Fibroblast of lung (primary cell): ENCODE measurements around the gene BANF2. TPM values are rescaled to one million over a fixed set of nuclear protein-coding genes. Genes with fewer than 3 reads are reported as not detected.
"Not testable (repeated sequence)": the region's sequence is repeated elsewhere in the genome, so short reads cannot be mapped to it uniquely, and the experiment has no call there.

ENCODE experiments used
- DNase-seq, 2 donors: peaks; one replicate each; pipeline versions ENCODE4 v3.0.0 to v3.0.0-alpha.2; 2010; ENCODE audit warnings: low read depth in 2 of 2
- H2AFZ ChIP-seq: 2 replicates; pipeline ENCODE4 v1.5.1; 2012; ENCODE audit warnings: low read length, control low read depth, inconsistent platforms
- H3K27ac ChIP-seq: 2 replicates; pipeline ENCODE4 v1.5.1; 2011; ENCODE audit warnings: low read length, control low read depth; ENCODE audit not compliant: insufficient read depth
- H3K27me3 ChIP-seq: 2 replicates; pipeline ENCODE4 v1.5.1; 2011; ENCODE audit warnings: mild to moderate bottlenecking, low read length; ENCODE audit not compliant: control insufficient read depth, insufficient read depth
- H3K36me3 ChIP-seq: 2 replicates; pipeline ENCODE4 v1.5.1; 2011; ENCODE audit warnings: low read length; ENCODE audit not compliant: control insufficient read depth, insufficient read depth
- H3K4me1 ChIP-seq: 2 replicates; pipeline ENCODE4 v1.5.1; 2011; ENCODE audit warnings: low read length; ENCODE audit not compliant: control insufficient read depth, insufficient read depth; ENCODE audit errors: extremely low read depth
- H3K4me2 ChIP-seq: 2 replicates; pipeline ENCODE4 v1.5.1; 2011; ENCODE audit warnings: low read length, control low read depth; ENCODE audit not compliant: insufficient read depth; ENCODE audit errors: extremely low read depth
- H3K4me3 ChIP-seq, 4 experiments: fragments of 200-600 bp in 1 of 4; sonication (generic) in 1 of 4; replicated peaks in 1 of 4; 2 replicates each; pipeline ENCODE4 v1.5.1; 2011 to 2016; ENCODE audit warnings: low read length in 4 of 4, low read depth in 3 of 4, mild to moderate bottlenecking in 3 of 4, control low read depth in 2 of 4, inconsistent platforms in 1 of 4, mixed read lengths in 1 of 4; ENCODE audit not compliant: insufficient read depth in 1 of 4; ENCODE audit errors: control extremely low read depth in 1 of 4
- H3K79me2 ChIP-seq: 2 replicates; pipeline ENCODE4 v1.5.1; 2012; ENCODE audit warnings: mild to moderate bottlenecking, low read length, inconsistent platforms; ENCODE audit not compliant: control insufficient read depth, insufficient read depth
- H3K9ac ChIP-seq: 2 replicates; pipeline ENCODE4 v1.5.1; 2011; ENCODE audit warnings: mild to moderate bottlenecking, low read length, control low read depth; ENCODE audit not compliant: insufficient read depth
- H3K9me3 ChIP-seq: 2 replicates; pipeline ENCODE4 v1.5.1; 2012; ENCODE audit warnings: low read depth, low read length; ENCODE audit not compliant: control insufficient read depth, insufficient read depth
- H4K20me1 ChIP-seq: 2 replicates; pipeline ENCODE4 v1.5.1; 2011; ENCODE audit warnings: low read length; ENCODE audit not compliant: control insufficient read depth, insufficient read depth; ENCODE audit errors: extremely low read depth
- EZH2 ChIP-seq: IDR thresholded peaks from 2 replicates; pipeline ENCODE4 v1.5.1; 2012; ENCODE audit warnings: low read length, control low read depth, mild to moderate bottlenecking; ENCODE audit errors: missing control alignments
- polyA plus RNA-seq, 2 donors: library from polyadenylated mRNA; depleted of rRNA in 1 of 2; stranded (reverse) in 1 of 2; unstranded in 1 of 2; fragments of >200 nt; gene quantifications; 2 replicates each; pipeline ENCODE4 v1.2.1, GENCODE V29; 2011 to 2012; ENCODE audit warnings: missing spikeins in 1 of 2
- total RNA-seq: library from RNA; depleted of rRNA; stranded (reverse); fragments of >200 nt; gene quantifications from 2 replicates; pipeline ENCODE4 v1.2.1, GENCODE V29; 2014
- TF ChIP-seq, protein P1 (sequence below), 2 donors: IDR thresholded peaks in 1 of 2; conservative IDR thresholded peaks in 1 of 2; 1 replicate in 1 of 2; 2 replicates in 1 of 2; pipeline ENCODE4 v1.5.1; 2011 to 2012; ENCODE audit warnings: low read length in 2 of 2, control low read depth in 1 of 2, inconsistent platforms in 1 of 2, low read depth in 1 of 2, mild to moderate bottlenecking in 1 of 2

BANF2 gene
- total and polyA plus RNA-seq, 2 donors (not counting 1 experiment from before 2014, with no cell fraction given) = not detected

DNA sequence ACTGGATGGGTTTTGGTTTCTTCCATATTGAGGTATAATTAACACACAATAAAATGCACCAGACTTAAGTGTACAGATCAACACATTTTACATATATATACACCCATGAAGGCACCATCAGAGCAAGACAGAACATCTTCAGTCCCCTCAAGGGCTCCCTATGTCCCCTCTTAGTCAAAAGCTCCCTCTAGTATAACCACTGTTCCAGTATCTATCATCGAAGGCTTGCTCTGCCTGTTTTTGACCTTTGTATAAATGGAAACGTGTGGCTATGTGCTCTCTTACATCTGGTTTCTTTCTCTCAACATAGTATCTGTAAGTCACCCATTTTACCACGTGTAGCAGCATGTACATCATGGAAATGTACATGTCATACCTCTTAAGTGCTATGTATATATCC, 66.5 kb downstream of the BANF2 start:
- Histone ChIP-seq H3K9ac (no peak overlapping the region), H2AFZ (no peak overlapping the region), H3K79me2 (no peaks in the 10 kb centered on the region), H3K9me3 (no peaks in the 10 kb centered on the region), H3K27ac (no peak overlapping the region), H4K20me1 (no peaks in the 10 kb centered on the region), H3K4me1 (no peaks in the 10 kb centered on the region), H3K4me2 (no peak overlapping the region), H3K36me3 (no peaks in the 10 kb centered on the region), H3K4me3 (no peak overlapping the region), H3K27me3 (no peaks in the 10 kb centered on the region)
- DNase-seq = no peak
- TF ChIP-seq, protein P1, sequence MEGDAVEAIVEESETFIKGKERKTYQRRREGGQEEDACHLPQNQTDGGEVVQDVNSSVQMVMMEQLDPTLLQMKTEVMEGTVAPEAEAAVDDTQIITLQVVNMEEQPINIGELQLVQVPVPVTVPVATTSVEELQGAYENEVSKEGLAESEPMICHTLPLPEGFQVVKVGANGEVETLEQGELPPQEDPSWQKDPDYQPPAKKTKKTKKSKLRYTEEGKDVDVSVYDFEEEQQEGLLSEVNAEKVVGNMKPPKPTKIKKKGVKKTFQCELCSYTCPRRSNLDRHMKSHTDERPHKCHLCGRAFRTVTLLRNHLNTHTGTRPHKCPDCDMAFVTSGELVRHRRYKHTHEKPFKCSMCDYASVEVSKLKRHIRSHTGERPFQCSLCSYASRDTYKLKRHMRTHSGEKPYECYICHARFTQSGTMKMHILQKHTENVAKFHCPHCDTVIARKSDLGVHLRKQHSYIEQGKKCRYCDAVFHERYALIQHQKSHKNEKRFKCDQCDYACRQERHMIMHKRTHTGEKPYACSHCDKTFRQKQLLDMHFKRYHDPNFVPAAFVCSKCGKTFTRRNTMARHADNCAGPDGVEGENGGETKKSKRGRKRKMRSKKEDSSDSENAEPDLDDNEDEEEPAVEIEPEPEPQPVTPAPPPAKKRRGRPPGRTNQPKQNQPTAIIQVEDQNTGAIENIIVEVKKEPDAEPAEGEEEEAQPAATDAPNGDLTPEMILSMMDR (conservative IDR thresholded peaks at IDR 0.05 in 1 of 2, IDR thresholded peaks at IDR 0.05 in 1 of 2; ENCODE audit: low read depth in 1 of 2, low read length in 2 of 2) = no peak

DNA sequence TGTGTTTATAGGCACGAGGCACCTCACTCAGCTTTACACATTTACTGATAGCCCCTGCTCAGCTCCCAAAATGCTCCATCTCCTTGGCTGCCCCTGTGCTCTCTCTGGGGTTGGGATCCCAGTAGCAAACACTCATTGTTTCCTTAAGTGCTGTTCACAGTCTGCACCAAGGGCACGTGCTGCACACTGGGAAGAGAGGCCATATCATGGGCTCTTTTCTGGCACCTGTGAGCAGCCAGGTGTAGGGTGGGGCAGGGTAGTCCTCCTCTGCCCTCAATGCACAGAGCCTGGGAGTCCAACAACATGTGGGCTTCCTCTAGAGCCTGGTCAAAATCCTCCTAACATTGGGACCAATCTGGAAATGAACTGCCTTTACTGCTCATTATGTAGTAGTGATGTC, 67.9 kb downstream of the BANF2 start:
- H3K4me1 ChIP-seq = no peaks in the 10 kb centered on the region
- no peak overlapping the region for H3K27ac ChIP-seq
- no peak overlapping the region for H3K9ac ChIP-seq
- no peaks in the 10 kb centered on the region for H4K20me1 ChIP-seq
- H2AFZ ChIP-seq = no peak overlapping the region
- no peak for TF ChIP-seq EZH2
- TF ChIP-seq, protein P1 (conservative IDR thresholded peaks at IDR 0.05 in 1 of 2, IDR thresholded peaks at IDR 0.05 in 1 of 2; ENCODE audit: low read depth in 1 of 2, low read length in 2 of 2) = no peak
- H3K27me3 ChIP-seq = no peaks in the 10 kb centered on the region
- H3K4me2 ChIP-seq = no peak overlapping the region
- no peak for DNase-seq
- no peaks in the 10 kb centered on the region for H3K36me3 ChIP-seq
- H3K79me2 ChIP-seq = no peaks in the 10 kb centered on the region
- H3K9me3 ChIP-seq = no peaks in the 10 kb centered on the region
- H3K4me3 ChIP-seq = no peak overlapping the region

DNA sequence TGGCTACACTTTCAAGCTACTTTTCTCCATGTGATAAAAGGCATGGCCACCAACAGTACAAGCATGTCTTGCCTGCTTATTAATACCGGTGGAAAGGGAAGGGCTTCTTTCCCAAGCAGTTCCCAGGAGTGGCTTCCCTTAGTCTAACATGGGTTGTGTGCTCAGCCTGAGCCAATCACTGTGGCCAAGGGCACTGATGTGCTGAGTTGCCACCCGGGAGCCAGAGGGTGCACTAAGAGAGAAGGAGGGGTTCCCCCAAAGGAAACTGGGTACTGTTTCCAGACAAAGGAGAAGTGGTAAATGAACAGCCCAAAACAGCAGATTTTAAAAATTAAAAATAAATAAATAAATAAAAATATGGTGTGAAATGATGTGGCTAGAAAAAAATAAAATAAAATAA, 68.5 kb downstream of the BANF2 start:
- no peak overlapping the region for H3K9ac ChIP-seq
- no peaks in the 10 kb centered on the region for H3K27me3 ChIP-seq
- no peaks in the 10 kb centered on the region for H3K79me2 ChIP-seq
- no peaks in the 10 kb centered on the region for H3K9me3 ChIP-seq
- no peak overlapping the region for H3K27ac ChIP-seq
- DNase-seq = no peak
- H2AFZ ChIP-seq = no peak overlapping the region
- H3K36me3 ChIP-seq = no peaks in the 10 kb centered on the region
- H4K20me1 ChIP-seq = no peaks in the 10 kb centered on the region
- no peak overlapping the region for H3K4me3 ChIP-seq
- TF ChIP-seq EZH2 = no peak
- TF ChIP-seq, protein P1 (conservative IDR thresholded peaks at IDR 0.05 in 1 of 2, IDR thresholded peaks at IDR 0.05 in 1 of 2; ENCODE audit: low read depth in 1 of 2, low read length in 2 of 2) = no peak
- no peaks in the 10 kb centered on the region for H3K4me1 ChIP-seq
- H3K4me2 ChIP-seq = no peak overlapping the region

DNA sequence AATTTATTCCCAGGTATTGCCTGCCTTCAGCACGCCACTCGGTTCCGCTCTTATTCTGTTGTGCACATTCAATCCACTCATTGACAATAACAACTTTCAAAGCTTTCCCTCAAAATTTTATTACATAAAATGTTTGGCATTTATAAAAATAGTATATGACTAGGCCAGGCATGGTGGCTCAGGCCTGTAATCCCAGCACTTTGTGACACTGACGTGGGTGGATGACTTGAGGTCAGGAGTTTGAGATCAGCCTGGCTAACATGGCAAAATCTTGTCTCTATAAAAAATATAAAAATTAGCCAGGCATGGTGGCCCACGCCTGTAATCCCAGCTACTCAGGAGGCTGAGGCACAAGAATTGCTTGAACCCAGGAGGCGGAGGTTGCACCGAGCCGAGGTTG, 70.0 kb downstream of the BANF2 start:
- not testable (repeated sequence) for H3K36me3 ChIP-seq, H3K9ac ChIP-seq

More for the DNA sequence above, 70.0 kb downstream of the BANF2 start:
- H3K27ac ChIP-seq, H4K20me1 ChIP-seq, H3K9me3 ChIP-seq, H3K79me2 ChIP-seq, H2AFZ ChIP-seq, DNase-seq, H3K4me2 ChIP-seq, H3K27me3 ChIP-seq, H3K4me1 ChIP-seq, H3K4me3 ChIP-seq: not testable (repeated sequence)
